Caco-2 (cell line): ENCODE data around the gene STUB1. TPM values are rescaled to one million over a fixed set of nuclear protein-coding genes. Genes with fewer than 3 reads are reported as not detected.
"Not testable (repeated sequence)": the region's sequence is repeated elsewhere in the genome, so short reads cannot be mapped to it uniquely, and the experiment has no call there.

Source experiments
- BruUV-seq: library from RNA; stranded (reverse); fragments of 400-500 nt; replicated peaks from 2 replicates; lab custom pipeline; 2021; lab: Mats Ljungman, UMichigan
- CTCF ChIA-PET: fragments of 300-600 bp; sonication (Branson Sonifier 250); formaldehyde crosslinking; loops from one replicate; lab custom pipeline; 2022; ENCODE audit warnings: antibody characterized with exemption; lab: Charles Lee
- POLR2A ChIA-PET: fragments of 300-600 bp; sonication (Branson Sonifier 250); formaldehyde crosslinking; loops from one replicate; lab custom pipeline; 2022; ENCODE audit warnings: antibody characterized with exemption; lab: Charles Lee
- DNase-seq, 2 experiments: peaks; one replicate each; pipeline versions ENCODE4 v3.0.0 to v3.0.0-alpha.2; 2020 to 2022
- H3K27me3 ChIP-seq: replicated peaks from 2 replicates; pipeline ENCODE4 v1.6.0; 2011; ENCODE audit warnings: low read length; ENCODE audit not compliant: control insufficient read depth, insufficient read depth
- H3K36me3 ChIP-seq: 2 replicates; pipeline ENCODE4 v1.5.1; 2011; ENCODE audit warnings: low read length; ENCODE audit not compliant: control insufficient read depth, insufficient read depth
- H3K4me1 ChIP-seq: fragments of 250-450 bp; sonication (Bioruptor Pico); 2 replicates; pipeline ENCODE4 v1.5.1; 2020; ENCODE audit warnings: mild to moderate bottlenecking
- H3K4me3 ChIP-seq: 2 replicates; pipeline ENCODE4 v1.5.1; 2011; ENCODE audit warnings: low read depth, mild to moderate bottlenecking, control low read depth, low read length
- H3K9me3 ChIP-seq: fragments of 250-450 bp; sonication (Bioruptor Pico); 2 replicates; pipeline ENCODE4 v1.5.1; 2020; ENCODE audit warnings: mild to moderate bottlenecking, moderate library complexity
- H3K27ac Mint-ChIP-seq: one replicate; pipeline ENCODE4 v1.8.0; 2022; ENCODE audit warnings: mixed read lengths; ENCODE audit not compliant: unreplicated experiment
- H3K27me3 Mint-ChIP-seq: one replicate; pipeline ENCODE4 v1.8.0; 2022; ENCODE audit warnings: mixed read lengths; ENCODE audit not compliant: insufficient read depth, unreplicated experiment
- H3K36me3 Mint-ChIP-seq: one replicate; pipeline ENCODE4 v1.8.0; 2022; ENCODE audit warnings: mild to moderate bottlenecking, mixed read lengths; ENCODE audit not compliant: insufficient read depth, unreplicated experiment
- H3K4me1 Mint-ChIP-seq: one replicate; pipeline ENCODE4 v1.8.0; 2022; ENCODE audit warnings: low read depth, mixed read lengths; ENCODE audit not compliant: unreplicated experiment
- H3K4me3 Mint-ChIP-seq: one replicate; pipeline ENCODE4 v1.8.0; 2022; ENCODE audit warnings: mild to moderate bottlenecking, moderate library complexity, mixed read lengths; ENCODE audit not compliant: unreplicated experiment
- H3K9me3 Mint-ChIP-seq: one replicate; pipeline ENCODE4 v1.8.0; 2022; ENCODE audit warnings: mixed read lengths; ENCODE audit not compliant: unreplicated experiment
- CTCF ChIP-seq, 2 experiments: fragments of 200-600 bp in 1 of 2; IDR thresholded peaks; 1 replicate in 1 of 2; 2 replicates in 1 of 2; pipeline versions ENCODE4 v1.5.1 to v1.8.0; 2011 to 2022; ENCODE audit warnings: antibody characterized with exemption in 1 of 2, control low read depth in 1 of 2, inconsistent platforms in 1 of 2, low read depth in 1 of 2, low read length in 1 of 2, mild to moderate bottlenecking in 1 of 2, moderate library complexity in 1 of 2; ENCODE audit not compliant: insufficient read depth in 1 of 2, severe bottlenecking in 1 of 2, unreplicated experiment in 1 of 2
- intact Hi-C: fragments of 100-400 bp; cut with micrococcal nuclease; formaldehyde crosslinking; loops from one replicate; pipeline ENCODE4 v1.10.0; 2022; ENCODE audit not compliant: unreplicated experiment
- total RNA-seq: library from RNA; stranded (reverse); gene quantifications from 2 replicates; pipeline ENCODE4 v1.2.3, GENCODE V29; 2022

Gene STUB1
- total RNA-seq, 1 experiment from 2014 or later: 77.8 TPM

DNA sequence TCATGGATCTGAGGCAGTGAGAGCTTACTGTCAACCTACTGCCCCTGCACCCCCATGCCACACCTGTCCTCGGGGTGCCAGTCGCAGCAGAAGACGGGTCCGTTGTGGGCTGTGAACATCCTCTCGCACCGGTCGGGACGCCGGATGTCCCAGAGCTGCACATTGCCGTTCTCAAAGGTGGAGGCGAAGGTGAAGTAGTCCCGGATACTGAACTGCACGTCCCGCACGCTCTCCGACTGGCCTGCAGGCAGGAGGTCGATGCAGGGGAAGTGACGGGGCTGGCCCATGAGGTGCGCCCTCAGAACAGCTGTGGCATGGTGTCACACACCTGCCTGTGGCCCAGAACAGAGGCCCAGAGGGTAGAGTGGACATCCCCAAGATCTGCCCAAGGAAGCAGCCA, 7.3 kb downstream of the STUB1 start:
- no peak for DNase-seq
- 0 out of 2 replicates have a peak, but pooled peaks cover 1% of the 10 kb centered on the region for H3K36me3 ChIP-seq
- Mint-ChIP-seq H3K36me3 (peaks cover 44% of the 10 kb centered on the region), H3K9me3 (no peaks in the 10 kb centered on the region), H3K27me3 (no peaks in the 10 kb centered on the region), H3K4me1 (peaks cover 7% of the 10 kb centered on the region), H3K27ac (no peak overlapping the region), H3K4me3 (no peak overlapping the region)
- no peak for TF ChIP-seq CTCF (IDR thresholded peaks at IDR 0.05; ENCODE audit: insufficient read depth in 1 of 2, low read depth in 1 of 2, low read length in 1 of 2, severe bottlenecking in 1 of 2, unreplicated experiment in 1 of 2)
- no peaks in the 10 kb centered on the region for H3K27me3 ChIP-seq
- no peak overlapping the region for H3K4me3 ChIP-seq
- H3K4me1 ChIP-seq: peaks cover 23% of the 10 kb centered on the region
- CTCF ChIA-PET: no interaction called here
- intact Hi-C loops: no loop called here
- no TSS peak for BruUV-seq
- no peaks in the 10 kb centered on the region for H3K9me3 ChIP-seq
- POLR2A ChIA-PET: interaction anchor here (1.3 kb wide), 1 partner anchor 34 kb away, joined by 6 read pairs; the partner anchor contains the start of gene ANTKMT

DNA sequence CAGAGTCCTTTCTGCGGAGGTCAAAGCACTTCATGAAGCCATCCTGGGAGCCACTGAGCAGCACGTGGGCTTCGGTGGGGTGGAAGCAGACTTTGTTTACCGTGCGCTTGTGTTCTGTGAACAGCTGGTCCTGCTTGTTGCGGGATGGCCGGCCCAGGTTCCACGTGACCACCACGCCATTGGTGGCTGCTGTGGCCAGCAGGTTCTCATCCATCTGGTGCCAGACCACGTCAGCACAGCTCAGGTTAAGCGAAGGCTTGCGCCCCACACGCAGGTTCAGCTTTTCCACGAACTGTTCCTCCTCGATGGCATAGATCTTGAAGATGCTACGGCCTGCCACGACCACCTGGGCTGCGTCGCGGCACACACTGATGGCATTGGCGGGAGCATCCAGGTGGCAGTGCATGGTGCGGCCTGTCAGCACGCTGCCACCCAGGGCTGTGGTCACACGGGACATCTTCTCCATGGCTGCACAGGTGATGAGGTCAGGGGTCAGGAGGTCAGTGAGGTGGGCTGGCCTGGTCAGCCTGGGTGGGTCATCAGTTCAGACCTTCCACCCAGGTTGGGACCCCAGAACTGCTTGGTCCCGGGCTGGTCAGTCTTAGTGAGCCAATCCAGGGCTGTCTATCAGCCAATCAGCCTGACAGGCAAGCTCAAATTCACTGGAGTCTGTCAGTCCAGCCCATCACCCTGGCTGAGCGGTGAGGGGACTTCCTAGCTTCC, 9.1 kb downstream of the STUB1 start:
- Mint-ChIP-seq H3K27me3 (no peaks in the 10 kb centered on the region), H3K36me3 (peaks cover 26% of the 10 kb centered on the region), H3K4me3 (peak overlapping the region; percentile 87), H3K4me1 (peaks cover 7% of the 10 kb centered on the region), H3K9me3 (no peaks in the 10 kb centered on the region), H3K27ac (peak overlapping the region; percentile 95)
- Histone ChIP-seq H3K4me3 (peak overlapping the region; percentile 65), H3K4me1 (peaks cover 22% of the 10 kb centered on the region; the same call in 1 of the 2 replicates), H3K9me3 (no peaks in the 10 kb centered on the region), H3K27me3 (no peaks in the 10 kb centered on the region), H3K36me3 (no peaks in the 10 kb centered on the region)
- intact Hi-C loops: no loop called here
- DNase-seq: no peak
- TF ChIP-seq CTCF (IDR thresholded peaks at IDR 0.05; ENCODE audit: insufficient read depth in 1 of 2, low read depth in 1 of 2, low read length in 1 of 2, severe bottlenecking in 1 of 2, unreplicated experiment in 1 of 2): no peak
- no TSS peak for BruUV-seq
- POLR2A ChIA-PET: interaction anchor here (0.6 to 1.4 kb wide), 2 partner anchors 9 to 573 kb away, joined by 3 to 6 read pairs; partner anchors contain the start of gene STUB1
- CTCF ChIA-PET: interaction anchor here (0.6 kb wide), 1 partner anchor 22 kb away, joined by 3 read pairs; the partner anchor contains the start of gene RHOT2

DNA sequence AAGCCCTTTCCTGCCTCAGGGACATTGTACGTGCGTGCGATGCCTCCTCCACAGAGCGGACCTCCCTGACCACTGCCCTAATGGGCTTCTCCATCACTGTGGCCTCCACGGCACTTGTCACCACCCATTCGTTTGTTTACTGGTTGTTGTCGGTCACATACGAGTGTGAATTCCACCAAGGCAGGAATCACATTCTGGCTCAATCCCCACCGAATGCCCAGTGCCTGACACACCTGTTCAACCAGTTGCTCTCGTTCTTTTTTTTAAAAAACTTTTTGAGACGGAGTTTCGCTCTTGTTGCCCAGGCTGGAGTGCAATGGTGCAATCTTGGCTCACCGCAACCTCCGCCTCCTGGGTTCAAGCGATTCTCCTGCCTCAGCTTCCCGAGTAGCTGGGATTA, 11.0 kb downstream of the STUB1 start:
- H3K27ac Mint-ChIP-seq, H3K9me3 ChIP-seq, H3K27me3 ChIP-seq, H3K4me1 Mint-ChIP-seq, H3K4me3 ChIP-seq, BruUV-seq, H3K27me3 Mint-ChIP-seq, CTCF ChIA-PET, DNase-seq, H3K36me3 ChIP-seq, H3K9me3 Mint-ChIP-seq, intact Hi-C loops, POLR2A ChIA-PET: not testable (repeated sequence)
- Mint-ChIP-seq H3K36me3 (peaks cover 20% of the 10 kb centered on the region), H3K4me3 (peak overlapping the region; percentile 87)
- peaks cover 15% of the 10 kb centered on the region; the same call in 1 of the 2 replicates for H3K4me1 ChIP-seq
